HG02588 (cell line): ENCODE measurements around the gene SNAP25.

Experiments
- ATAC-seq: cut with Tn5 transposase; IDR thresholded peaks from one replicate; pipeline ENCODE4 v1.9.1; 2021; ENCODE audit warnings: mild to moderate bottlenecking, moderate library complexity; ENCODE audit not compliant: unreplicated experiment

Gene SNAP25

GRCh38 chr20:10328897-10329255, 110.2 kb downstream of the SNAP25 start:
- ATAC-seq: no peak

- ATAC-seq: no peak
These were observed 110.9 kb downstream of the SNAP25 start for GRCh38 chr20:10329387-10330005.

GRCh38 chr20:10330071-10330470, 111.4 kb downstream of the SNAP25 start:
- no peak for ATAC-seq

GRCh38 chr20:10332656-10333415, 114.2 kb downstream of the SNAP25 start:
- no peak for ATAC-seq

- no peak for ATAC-seq
These were observed 118.5 kb downstream of the SNAP25 start for GRCh38 chr20:10336959-10337729.

- ATAC-seq: no peak
These were observed 120.0 kb downstream of the SNAP25 start for GRCh38 chr20:10338426-10339180.

- no peak for ATAC-seq
These were observed 121.0 kb downstream of the SNAP25 start for GRCh38 chr20:10339609-10340008.

- no peak for ATAC-seq
These were observed 123.5 kb downstream of the SNAP25 start for GRCh38 chr20:10342152-10342551.

GRCh38 chr20:10344953-10345352, 126.3 kb downstream of the SNAP25 start:
- no peak for ATAC-seq

- no peak for ATAC-seq
These were observed 128.7 kb downstream of the SNAP25 start for GRCh38 chr20:10347086-10347880.

- no peak for ATAC-seq
These were observed 130.5 kb downstream of the SNAP25 start for GRCh38 chr20:10349118-10349517.

GRCh38 chr20:10350188-10350842, 131.7 kb downstream of the SNAP25 start:
- no peak for ATAC-seq

GRCh38 chr20:10352934-10353824, 134.5 kb downstream of the SNAP25 start:
- no peak for ATAC-seq

GRCh38 chr20:10356628-10357027, 138.0 kb downstream of the SNAP25 start:
- no peak for ATAC-seq
